Ovary (tissue), 9 donors: Measurements from ENCODE around the gene FIBCD1. TPM values are rescaled to one million over a fixed set of nuclear protein-coding genes. Genes with fewer than 3 reads are reported as not detected.

Source experiments
- DNase-seq, 5 donors: peaks; one replicate each; pipeline ENCODE4 v3.0.0-alpha.2; 2019 to 2020
- H3K27ac ChIP-seq, 2 donors: fragments of 200-600 bp; one replicate each; pipeline versions ENCODE4 v1.5.1 to v1.8.0; 2019 to 2022
- H3K27me3 ChIP-seq: fragments of 200-600 bp; one replicate; pipeline ENCODE4 v1.8.0; 2022
- H3K36me3 ChIP-seq: fragments of 200-600 bp; sonication (generic); one replicate; pipeline ENCODE4 v1.5.1; 2019
- H3K4me1 ChIP-seq: one replicate; pipeline ENCODE4 v1.8.1; 2013; ENCODE audit warnings: mild to moderate bottlenecking, moderate library complexity; ENCODE audit not compliant: insufficient read depth
- H3K4me3 ChIP-seq: fragments of 200-600 bp; sonication (generic); one replicate; pipeline ENCODE4 v1.5.1; 2017
- H3K9me3 ChIP-seq, 2 donors: fragments of 200-600 bp in 1 of 2; sonication (generic) in 1 of 2; one replicate each; pipeline versions ENCODE4 v1.5.1 to v1.8.1; 2013 to 2019; ENCODE audit warnings: mild to moderate bottlenecking in 1 of 2, moderate library complexity in 1 of 2
- EP300 ChIP-seq: sonication (generic); formaldehyde crosslinking; IDR thresholded peaks from one replicate; pipeline ENCODE4 v1.6.1; 2017; ENCODE audit warnings: antibody characterized with exemption
- POLR2A ChIP-seq: fragments of 450-650 bp; IDR thresholded peaks from one replicate; pipeline ENCODE4 v1.6.1; 2017; ENCODE audit warnings: antibody characterized with exemption, mild to moderate bottlenecking, moderate library complexity
- WGBS, 3 donors: extraction: QIAGEN DNeasy Blood & Tissue Kit in 1 of 3; methylation state at CpG; one replicate each; pipeline versions ENCODE4 v1.1.5 to v1.1.7; 2013 to 2017; 5-methylcytosine and 5-hydroxymethylcytosine counted together
- intact Hi-C, 4 donors: fragments of 100-400 bp; cut with DNase I; formaldehyde crosslinking; loops; one replicate each; pipeline versions ENCODE4 v1.11.0 to v1.15.1; 2022 to 2023
- polyA plus RNA-seq, 2 donors: library from polyadenylated mRNA; stranded (reverse); fragments of 200-250 nt in 1 of 2; fragments of 350-450 nt in 1 of 2; fragmentation: Illumina TruSeq in 1 of 2; extraction: RNeasy Lipid Tissue Mini Kit (QIAGEN cat#74804) in 1 of 2; gene quantifications; one replicate each; pipeline ENCODE4 v1.2.3, GENCODE V29; 2013 to 2014
- total RNA-seq, 7 donors: library from RNA; depleted of rRNA in 2 of 7; stranded (reverse); fragments of >200 nt in 2 of 7; fragmentation: NEBNext Ultra II Directional in 3 of 7; extraction: Animal tissue kit (Norgen Biotek cat#: 25700) in 3 of 7; gene quantifications; one replicate each; pipeline versions ENCODE4 v1.1.0 to v1.2.4, GENCODE V29; 2016 to 2023
- TF ChIP-seq, protein P1 (sequence below), 3 donors: fragments of 450-650 bp in 2 of 3; fragments of 200-600 bp in 1 of 3; IDR thresholded peaks; one replicate each; pipeline versions ENCODE4 v1.5.1 to v1.8.0; 2016 to 2022; ENCODE audit warnings: antibody characterized with exemption in 3 of 3, mild to moderate bottlenecking in 1 of 3
- donor health status: DM: no; HTN: no; CAD: no; lungs with moderate emphysema.
- donor health status: DM: no; HTN: no; CAD: no.
- donor health status: Bipolar disorder and iron deficiency.
- donor health status: DM: yes; HTN: yes; CAD: no.
- donor health status: DM: no; HTN: no; CAD: no.
- donor health status: DM: yes; HTN: yes; CAD: no.

Gene FIBCD1
- total and polyA plus RNA-seq, 9 donors, result 0.06 to 0.45 (median 0.12) TPM; not detected in 3

GRCh38 chr9:130891688-130892476 lies 47.2 kb downstream of the FIBCD1 start:
- Histone ChIP-seq H3K36me3 (no peaks in the 10 kb centered on the region), H3K27ac (no peak overlapping the region), H3K4me3 (no peak overlapping the region), H3K27me3 (no peaks in the 10 kb centered on the region), H3K4me1 (no peaks in the 10 kb centered on the region), H3K9me3 (no peaks in the 10 kb centered on the region)
- DNase-seq, result peak in 3 of 5 donors; percentile 47 to 73 (median 51)
- TF ChIP-seq POLR2A (no peak), EP300 (no peak)
- TF ChIP-seq, protein P1, sequence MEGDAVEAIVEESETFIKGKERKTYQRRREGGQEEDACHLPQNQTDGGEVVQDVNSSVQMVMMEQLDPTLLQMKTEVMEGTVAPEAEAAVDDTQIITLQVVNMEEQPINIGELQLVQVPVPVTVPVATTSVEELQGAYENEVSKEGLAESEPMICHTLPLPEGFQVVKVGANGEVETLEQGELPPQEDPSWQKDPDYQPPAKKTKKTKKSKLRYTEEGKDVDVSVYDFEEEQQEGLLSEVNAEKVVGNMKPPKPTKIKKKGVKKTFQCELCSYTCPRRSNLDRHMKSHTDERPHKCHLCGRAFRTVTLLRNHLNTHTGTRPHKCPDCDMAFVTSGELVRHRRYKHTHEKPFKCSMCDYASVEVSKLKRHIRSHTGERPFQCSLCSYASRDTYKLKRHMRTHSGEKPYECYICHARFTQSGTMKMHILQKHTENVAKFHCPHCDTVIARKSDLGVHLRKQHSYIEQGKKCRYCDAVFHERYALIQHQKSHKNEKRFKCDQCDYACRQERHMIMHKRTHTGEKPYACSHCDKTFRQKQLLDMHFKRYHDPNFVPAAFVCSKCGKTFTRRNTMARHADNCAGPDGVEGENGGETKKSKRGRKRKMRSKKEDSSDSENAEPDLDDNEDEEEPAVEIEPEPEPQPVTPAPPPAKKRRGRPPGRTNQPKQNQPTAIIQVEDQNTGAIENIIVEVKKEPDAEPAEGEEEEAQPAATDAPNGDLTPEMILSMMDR (IDR thresholded peaks at IDR 0.05), result no peak
- intact Hi-C loops, result no loop called here
- WGBS, 3 donors, result 46 to 56% (median 56%) methylated on average over 18 of the region's 18 CpGs

DNA sequence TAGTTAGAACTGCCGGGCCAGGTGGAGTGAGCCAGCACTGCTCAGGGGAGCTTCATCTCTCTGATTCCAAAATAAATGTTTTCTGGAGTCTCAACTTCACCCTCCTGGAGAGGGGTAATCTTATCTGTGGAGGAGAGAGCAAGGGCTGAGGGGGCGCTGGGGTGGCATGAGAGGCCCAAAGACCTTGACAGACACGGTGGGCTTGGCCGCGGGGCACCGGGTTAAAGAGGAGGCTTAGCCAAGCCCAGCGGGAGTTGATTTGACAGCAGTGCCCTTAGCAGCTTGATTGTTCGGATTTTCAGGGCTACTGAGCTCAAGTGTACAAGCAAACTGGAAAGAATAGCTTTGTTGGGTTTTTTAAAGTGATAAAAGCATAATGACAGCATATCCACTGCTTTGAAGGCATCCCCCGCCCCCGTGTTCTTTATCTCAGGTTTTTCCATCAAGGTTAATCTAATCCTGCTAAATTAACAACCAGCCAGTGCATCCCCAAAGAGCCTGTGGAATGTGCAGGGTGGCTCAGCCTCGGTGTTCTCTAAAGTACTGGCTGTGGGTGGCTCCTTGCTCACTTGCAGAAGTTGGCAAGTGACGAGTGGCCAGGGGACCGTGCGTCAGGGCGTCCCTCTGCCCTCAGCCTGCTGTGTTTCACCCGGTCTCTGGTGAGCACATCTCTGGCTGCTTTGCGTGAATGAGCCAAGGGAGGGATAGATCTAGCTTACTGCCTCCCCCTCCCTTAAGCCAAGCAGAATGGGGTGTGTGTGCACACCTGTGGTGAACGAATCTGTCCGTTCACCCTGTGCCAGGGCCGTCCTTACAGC lies 48.0 kb downstream of the FIBCD1 start:
- no peaks in the 10 kb centered on the region for H3K4me1 ChIP-seq
- no peaks in the 10 kb centered on the region for H3K36me3 ChIP-seq
- H3K4me3 ChIP-seq, result no peak overlapping the region
- no peaks in the 10 kb centered on the region for H3K27me3 ChIP-seq
- no peaks in the 10 kb centered on the region for H3K9me3 ChIP-seq
- no peak overlapping the region for H3K27ac ChIP-seq
- DNase-seq, result no peak
- WGBS, 3 donors, result 68 to 79% (median 73%) methylated on average over 20 of the region's 20 CpGs
- intact Hi-C loops, result no loop called here
- TF ChIP-seq EP300 (no peak), POLR2A (no peak)
- TF ChIP-seq, protein P1 (IDR thresholded peaks at IDR 0.05), result no peak

- no peak for DNase-seq
- no peaks in the 10 kb centered on the region for H3K27me3 ChIP-seq
- no peaks in the 10 kb centered on the region for H3K9me3 ChIP-seq
- no peaks in the 10 kb centered on the region for H3K4me1 ChIP-seq
- H3K27ac ChIP-seq, result no peak overlapping the region
- H3K36me3 ChIP-seq, result no peaks in the 10 kb centered on the region
- intact Hi-C loops, result no loop called here
- no peak overlapping the region for H3K4me3 ChIP-seq
- TF ChIP-seq, protein P1 (IDR thresholded peaks at IDR 0.05), result no peak
- TF ChIP-seq EP300, result no peak
- TF ChIP-seq POLR2A, result no peak
- WGBS, 3 donors, result 74 to 75% (median 75%) methylated on average over 9 of the region's 9 CpGs
These were observed 48.9 kb downstream of the FIBCD1 start for GRCh38 chr9:130890124-130890523.

- WGBS, 3 donors, result 82 to 90% (median 90%) methylated on average over 22 of the region's 22 CpGs
- Histone ChIP-seq H3K4me1 (no peaks in the 10 kb centered on the region), H3K27ac (no peak overlapping the region), H3K9me3 (no peaks in the 10 kb centered on the region), H3K36me3 (no peaks in the 10 kb centered on the region), H3K27me3 (no peaks in the 10 kb centered on the region), H3K4me3 (no peak overlapping the region)
- TF ChIP-seq, protein P1 (IDR thresholded peaks at IDR 0.05), result no peak
- TF ChIP-seq EP300 (no peak), POLR2A (no peak)
- DNase-seq, result no peak
- intact Hi-C loops, result no loop called here
These were observed 50.7 kb downstream of the FIBCD1 start for GRCh38 chr9:130888146-130888885.
